Testis (tissue), 2 donors: ENCODE results near the gene HS1BP3.

Experiments used
- POLR2A ChIP-seq: fragments of 450-650 bp; IDR thresholded peaks from one replicate; pipeline ENCODE4 v1.6.1; 2017; ENCODE audit warnings: antibody characterized with exemption, mild to moderate bottlenecking, moderate library complexity
- TF ChIP-seq, protein P1 (sequence below), 3 experiments: fragments of 450-650 bp in 2 of 3; fragments of 200-600 bp in 1 of 3; sonication (generic) in 1 of 3; IDR thresholded peaks; one replicate each; pipeline ENCODE4 v1.5.1; 2016 to 2019; ENCODE audit warnings: antibody characterized with exemption in 3 of 3, mild to moderate bottlenecking in 2 of 3, moderate library complexity in 1 of 3

DNA sequence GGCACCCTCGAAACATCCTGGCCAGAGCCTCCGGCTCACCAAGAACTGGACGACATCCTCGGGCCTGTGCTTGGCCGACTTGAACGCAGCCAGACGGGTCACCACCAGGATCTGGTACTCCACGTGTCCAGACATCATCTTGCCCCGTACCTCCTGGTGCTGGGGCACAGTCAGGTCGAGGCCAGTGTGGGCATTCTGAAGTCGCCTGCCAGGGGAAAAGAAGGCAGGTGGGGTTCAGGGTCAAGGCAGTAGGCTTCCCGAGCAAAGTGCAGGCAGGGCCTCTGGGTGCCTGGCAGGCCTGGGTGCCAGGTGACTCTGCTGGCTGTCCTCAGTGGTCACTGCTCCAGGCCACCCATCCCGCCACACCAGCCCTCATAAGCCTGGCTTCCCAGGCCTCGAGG is 5.6 kb downstream of the HS1BP3 start:
- TF ChIP-seq, protein P1, sequence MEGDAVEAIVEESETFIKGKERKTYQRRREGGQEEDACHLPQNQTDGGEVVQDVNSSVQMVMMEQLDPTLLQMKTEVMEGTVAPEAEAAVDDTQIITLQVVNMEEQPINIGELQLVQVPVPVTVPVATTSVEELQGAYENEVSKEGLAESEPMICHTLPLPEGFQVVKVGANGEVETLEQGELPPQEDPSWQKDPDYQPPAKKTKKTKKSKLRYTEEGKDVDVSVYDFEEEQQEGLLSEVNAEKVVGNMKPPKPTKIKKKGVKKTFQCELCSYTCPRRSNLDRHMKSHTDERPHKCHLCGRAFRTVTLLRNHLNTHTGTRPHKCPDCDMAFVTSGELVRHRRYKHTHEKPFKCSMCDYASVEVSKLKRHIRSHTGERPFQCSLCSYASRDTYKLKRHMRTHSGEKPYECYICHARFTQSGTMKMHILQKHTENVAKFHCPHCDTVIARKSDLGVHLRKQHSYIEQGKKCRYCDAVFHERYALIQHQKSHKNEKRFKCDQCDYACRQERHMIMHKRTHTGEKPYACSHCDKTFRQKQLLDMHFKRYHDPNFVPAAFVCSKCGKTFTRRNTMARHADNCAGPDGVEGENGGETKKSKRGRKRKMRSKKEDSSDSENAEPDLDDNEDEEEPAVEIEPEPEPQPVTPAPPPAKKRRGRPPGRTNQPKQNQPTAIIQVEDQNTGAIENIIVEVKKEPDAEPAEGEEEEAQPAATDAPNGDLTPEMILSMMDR (IDR thresholded peaks at IDR 0.05) = no peak
- TF ChIP-seq POLR2A = no peak
